A172 (cell line): ENCODE results near the gene PAM. TPM values are rescaled to one million over a fixed set of nuclear protein-coding genes. Genes with fewer than 3 reads are reported as not detected.

ENCODE experiments used
- DNase-seq: peaks from one replicate; pipeline ENCODE4 v3.0.0-alpha.2; 2015; ENCODE audit warnings: low spot score
- total RNA-seq: library from RNA; depleted of rRNA; stranded (reverse); fragments of >200 nt; shearing (Covaris generic); gene quantifications from 2 replicates; pipeline ENCODE4 v1.2.3, GENCODE V29; 2014

PAM gene
- total RNA-seq, 1 experiment from 2014 or later: 218 TPM

GRCh38 chr5:102933316-102933715 lies 178.2 kb downstream of the PAM start:
- no peak for DNase-seq

GRCh38 chr5:102933721-102934459 lies 178.8 kb downstream of the PAM start:
- DNase-seq: no peak

GRCh38 chr5:102937894-102938293 lies 182.8 kb downstream of the PAM start:
- no peak for DNase-seq

- DNase-seq: no peak
Observed at GRCh38 chr5:102941111-102941510, 186.0 kb downstream of the PAM start.

GRCh38 chr5:102946414-102946813 lies 191.3 kb downstream of the PAM start:
- DNase-seq: no peak

GRCh38 chr5:102946971-102947370 lies 191.9 kb downstream of the PAM start:
- DNase-seq: no peak

GRCh38 chr5:102955488-102955887 lies 200.4 kb downstream of the PAM start:
- peak; percentile 13 for DNase-seq

- no peak for DNase-seq
Observed at GRCh38 chr5:102956599-102956998, 201.5 kb downstream of the PAM start.

GRCh38 chr5:102957141-102957540 lies 202.0 kb downstream of the PAM start:
- no peak for DNase-seq

- DNase-seq: peak; percentile 11
Observed at GRCh38 chr5:102958481-102959011, 203.4 kb downstream of the PAM start.

- peak; percentile 96 for DNase-seq
Observed at GRCh38 chr5:102959055-102959454, 203.9 kb downstream of the PAM start.

GRCh38 chr5:102961671-102962070 lies 206.6 kb downstream of the PAM start:
- no peak for DNase-seq

GRCh38 chr5:102965653-102966052 lies 210.5 kb downstream of the PAM start:
- no peak for DNase-seq

- DNase-seq: no peak
Observed at GRCh38 chr5:102969641-102970040, 214.5 kb downstream of the PAM start.

GRCh38 chr5:102971676-102972293 lies 216.7 kb downstream of the PAM start:
- DNase-seq: peak; percentile 52

- DNase-seq: no peak
Observed at GRCh38 chr5:102974177-102974576, 219.1 kb downstream of the PAM start.

- DNase-seq: no peak
Observed at GRCh38 chr5:102975045-102975444, 219.9 kb downstream of the PAM start.

GRCh38 chr5:102975457-102976182 lies 220.5 kb downstream of the PAM start:
- DNase-seq: no peak

GRCh38 chr5:102981957-102982635 lies 227.0 kb downstream of the PAM start:
- no peak for DNase-seq

- no peak for DNase-seq
Observed at GRCh38 chr5:102986074-102986473, 231.0 kb downstream of the PAM start.

- DNase-seq: no peak
Observed at GRCh38 chr5:102988459-102988858, 233.4 kb downstream of the PAM start.

GRCh38 chr5:102991802-102992201 lies 236.7 kb downstream of the PAM start:
- no peak for DNase-seq
